ENCODE results near the gene ZNF200.

DNA sequence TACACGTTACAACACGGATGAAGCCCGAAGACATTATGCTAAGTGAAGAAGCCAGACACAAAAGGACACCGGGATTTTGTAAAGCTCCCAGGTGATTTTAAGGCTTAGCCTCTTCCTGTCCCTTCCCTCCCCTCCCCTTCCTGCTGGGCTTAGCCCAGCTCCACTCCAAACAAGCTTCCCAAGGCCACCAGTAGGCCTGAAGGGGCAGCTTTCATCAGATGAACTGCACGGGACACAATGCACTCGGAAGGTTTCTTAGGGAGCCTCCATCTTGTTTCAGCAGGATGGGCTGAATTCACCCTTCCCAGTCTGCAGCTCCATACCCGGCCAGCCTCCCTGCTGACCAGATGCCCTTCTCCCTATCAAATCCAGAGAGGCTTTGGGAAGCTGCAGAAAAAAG, 11.0 kb upstream of the ZNF200 start:
- TF ChIP-seq MYC (IDR thresholded peaks at IDR 0.05; ENCODE audit: low read depth, low read length), result no peak
- TF ChIP-seq, protein P1, sequence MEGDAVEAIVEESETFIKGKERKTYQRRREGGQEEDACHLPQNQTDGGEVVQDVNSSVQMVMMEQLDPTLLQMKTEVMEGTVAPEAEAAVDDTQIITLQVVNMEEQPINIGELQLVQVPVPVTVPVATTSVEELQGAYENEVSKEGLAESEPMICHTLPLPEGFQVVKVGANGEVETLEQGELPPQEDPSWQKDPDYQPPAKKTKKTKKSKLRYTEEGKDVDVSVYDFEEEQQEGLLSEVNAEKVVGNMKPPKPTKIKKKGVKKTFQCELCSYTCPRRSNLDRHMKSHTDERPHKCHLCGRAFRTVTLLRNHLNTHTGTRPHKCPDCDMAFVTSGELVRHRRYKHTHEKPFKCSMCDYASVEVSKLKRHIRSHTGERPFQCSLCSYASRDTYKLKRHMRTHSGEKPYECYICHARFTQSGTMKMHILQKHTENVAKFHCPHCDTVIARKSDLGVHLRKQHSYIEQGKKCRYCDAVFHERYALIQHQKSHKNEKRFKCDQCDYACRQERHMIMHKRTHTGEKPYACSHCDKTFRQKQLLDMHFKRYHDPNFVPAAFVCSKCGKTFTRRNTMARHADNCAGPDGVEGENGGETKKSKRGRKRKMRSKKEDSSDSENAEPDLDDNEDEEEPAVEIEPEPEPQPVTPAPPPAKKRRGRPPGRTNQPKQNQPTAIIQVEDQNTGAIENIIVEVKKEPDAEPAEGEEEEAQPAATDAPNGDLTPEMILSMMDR (IDR thresholded peaks at IDR 0.05; ENCODE audit: extremely low read depth in 1 of 2, insufficient read depth in 1 of 2, low read depth in 1 of 2, low read length in 2 of 2), result no peak
- TF ChIP-seq JUN (IDR thresholded peaks at IDR 0.05; ENCODE audit: borderline replicate concordance, insufficient read depth, insufficient read length, low read depth), result no peak

All from endothelial cell of umbilical vein (primary cell).